Mesothelial cell of epicardium (in vitro differentiated cells): Measurements from ENCODE around the gene NUP214. TPM values are rescaled to one million over a fixed set of nuclear protein-coding genes. Genes with fewer than 3 reads are reported as not detected.
"Not testable (repeated sequence)": the region's sequence is repeated elsewhere in the genome, so short reads cannot be mapped to it uniquely, and the experiment has no call there.

ENCODE experiments used
- DNase-seq, 2 experiments: peaks; one replicate each; pipeline ENCODE4 v3.0.0; 2021; ENCODE audit warnings: low spot score in 2 of 2; ENCODE audit not compliant: unreplicated experiment in 2 of 2
- H3K27ac Mint-ChIP-seq: 2 replicates; pipeline ENCODE4 v1.8.0; 2021; ENCODE audit warnings: mixed read lengths
- H3K27me3 Mint-ChIP-seq: 2 replicates; pipeline ENCODE4 v1.8.0; 2021; ENCODE audit warnings: low read depth, mixed read lengths
- H3K36me3 Mint-ChIP-seq: 2 replicates; pipeline ENCODE4 v1.8.0; 2021; ENCODE audit warnings: mixed read lengths
- H3K4me1 Mint-ChIP-seq: 2 replicates; pipeline ENCODE4 v1.8.0; 2021; ENCODE audit warnings: mixed read lengths
- H3K4me3 Mint-ChIP-seq: 2 replicates; pipeline ENCODE4 v1.8.0; 2021; ENCODE audit warnings: mild to moderate bottlenecking, moderate library complexity, mixed read lengths
- H3K9me3 Mint-ChIP-seq: 2 replicates; pipeline ENCODE4 v1.8.0; 2021; ENCODE audit warnings: mixed read lengths
- CTCF ChIP-seq: fragments of 200-600 bp; sonication (generic); IDR thresholded peaks from one replicate; pipeline ENCODE4 v1.5.0; 2021; ENCODE audit warnings: antibody characterized with exemption; ENCODE audit not compliant: unreplicated experiment
- total RNA-seq: library from RNA; stranded (reverse); gene quantifications from 3 replicates; pipeline ENCODE4 v1.2.1, GENCODE V29; 2021

NUP214 gene
- total RNA-seq, 1 donor from 2014 or later: 69.4 TPM

GRCh38 chr9:131266266-131267229, 141.2 kb downstream of the NUP214 start:
- TF ChIP-seq CTCF: no peak
- Mint-ChIP-seq H3K4me1 (no peaks in the 10 kb centered on the region), H3K27me3 (no peaks in the 10 kb centered on the region), H3K9me3 (no peaks in the 10 kb centered on the region), H3K27ac (no peak overlapping the region), H3K36me3 (no peaks in the 10 kb centered on the region), H3K4me3 (no peak overlapping the region)
- no peak for DNase-seq

- Mint-ChIP-seq H3K27me3 (peaks cover 26% of the 10 kb centered on the region), H3K4me1 (no peaks in the 10 kb centered on the region), H3K27ac (no peak overlapping the region), H3K36me3 (no peaks in the 10 kb centered on the region), H3K9me3 (no peaks in the 10 kb centered on the region), H3K4me3 (no peak overlapping the region)
- TF ChIP-seq CTCF: no peak
- DNase-seq: no peak
These were observed 145.0 kb downstream of the NUP214 start for GRCh38 chr9:131270171-131271015.

- not testable (repeated sequence) for H3K36me3 Mint-ChIP-seq, H3K27ac Mint-ChIP-seq
These were observed 145.6 kb downstream of the NUP214 start for GRCh38 chr9:131271016-131271273.

GRCh38 chr9:131271506-131271931, 146.1 kb downstream of the NUP214 start:
- DNase-seq: no peak
- H3K4me1 Mint-ChIP-seq: peaks cover 2% of the 10 kb centered on the region
- peaks cover 37% of the 10 kb centered on the region for H3K27me3 Mint-ChIP-seq
- no peak overlapping the region for H3K27ac Mint-ChIP-seq
- no peaks in the 10 kb centered on the region for H3K36me3 Mint-ChIP-seq
- TF ChIP-seq CTCF: no peak
- H3K4me3 Mint-ChIP-seq: no peak overlapping the region
- no peaks in the 10 kb centered on the region for H3K9me3 Mint-ChIP-seq

More at GRCh38 chr9:131271016-131271273, 145.6 kb downstream of the NUP214 start:
- DNase-seq, H3K9me3 Mint-ChIP-seq, H3K4me1 Mint-ChIP-seq, H3K4me3 Mint-ChIP-seq: not testable (repeated sequence)
- peaks cover 32% of the 10 kb centered on the region for H3K27me3 Mint-ChIP-seq

GRCh38 chr9:131272212-131272611, 146.8 kb downstream of the NUP214 start:
- Mint-ChIP-seq H3K4me1 (peaks cover 2% of the 10 kb centered on the region), H3K27me3 (peaks cover 38% of the 10 kb centered on the region), H3K9me3 (no peaks in the 10 kb centered on the region), H3K27ac (no peak overlapping the region), H3K4me3 (no peak overlapping the region), H3K36me3 (no peaks in the 10 kb centered on the region)
- TF ChIP-seq CTCF: no peak
- no peak for DNase-seq
